SJCRH30 (cell line): ENCODE results near the gene POU3F1. TPM values are rescaled to one million over a fixed set of nuclear protein-coding genes. Genes with fewer than 3 reads are reported as not detected.

Experiments
- DNase-seq, 2 experiments: peaks; one replicate each; pipeline ENCODE4 v3.0.0-alpha.2; 2015 to 2020
- H3K27ac ChIP-seq: fragments of 250-450 bp; sonication (Bioruptor Pico); 2 replicates; pipeline ENCODE4 v1.5.1; 2020; ENCODE audit warnings: mild to moderate bottlenecking, moderate library complexity
- H3K27me3 ChIP-seq: fragments of 250-450 bp; sonication (Bioruptor Pico); 2 replicates; pipeline ENCODE4 v1.5.1; 2020; ENCODE audit warnings: mild to moderate bottlenecking, moderate library complexity
- H3K36me3 ChIP-seq: fragments of 250-450 bp; sonication (Bioruptor Pico); 2 replicates; pipeline ENCODE4 v1.5.1; 2020; ENCODE audit warnings: mild to moderate bottlenecking, moderate library complexity
- H3K4me1 ChIP-seq: fragments of 250-450 bp; sonication (Bioruptor Pico); 2 replicates; pipeline ENCODE4 v1.5.1; 2020; ENCODE audit warnings: mild to moderate bottlenecking, moderate library complexity
- H3K4me3 ChIP-seq: fragments of 250-450 bp; sonication (Bioruptor Pico); 2 replicates; pipeline ENCODE4 v1.5.1; 2020; ENCODE audit warnings: mild to moderate bottlenecking, moderate library complexity
- H3K9me3 ChIP-seq: fragments of 250-450 bp; sonication (Bioruptor Pico); replicated peaks from 2 replicates; pipeline ENCODE4 v1.5.1; 2020; ENCODE audit warnings: mild to moderate bottlenecking, moderate library complexity
- total RNA-seq: library from RNA; depleted of rRNA; stranded (reverse); fragments of >200 nt; shearing (Covaris generic); gene quantifications from 2 replicates; pipeline ENCODE4 v1.2.3, GENCODE V29; 2014

POU3F1 gene
- total RNA-seq, 1 experiment from 2014 or later = 1.6 TPM

DNA sequence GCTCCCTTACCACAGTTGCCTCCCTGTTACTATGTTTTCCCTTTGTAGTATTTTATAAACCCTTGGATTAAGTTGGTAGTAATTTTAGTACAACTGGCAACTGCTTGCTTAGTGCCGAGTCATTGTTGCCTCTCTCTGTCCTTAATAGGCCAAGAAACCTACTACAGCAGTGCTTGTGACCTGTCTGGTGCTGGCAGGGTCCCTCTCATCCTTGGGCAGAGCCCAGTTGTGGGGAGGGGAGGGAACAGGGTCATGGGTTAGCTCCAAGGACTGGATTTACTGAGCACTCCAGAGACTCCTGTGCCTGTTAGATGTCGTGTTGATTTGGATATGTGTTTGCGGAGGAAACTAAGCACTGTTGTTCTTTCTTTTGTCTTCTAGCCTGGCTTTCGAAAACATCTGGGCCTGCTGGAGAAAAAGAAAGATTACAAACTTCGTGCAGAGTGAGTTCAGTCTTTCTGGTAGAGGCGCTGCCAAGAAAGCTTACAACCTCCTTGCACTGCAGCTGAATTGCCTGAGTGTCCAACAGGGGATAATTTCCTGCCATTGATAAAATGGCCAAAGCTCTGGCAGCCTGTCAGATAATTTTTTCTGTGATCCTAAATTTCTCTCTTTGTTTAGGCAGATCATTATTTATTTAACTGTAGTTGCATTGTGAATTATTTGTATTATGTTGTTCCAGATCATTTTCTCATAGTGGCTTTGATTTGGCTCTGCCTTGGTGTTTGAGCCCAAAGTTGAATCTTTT, 30.4 kb downstream of the POU3F1 start:
- H3K27me3 ChIP-seq = no peaks in the 10 kb centered on the region
- no peaks in the 10 kb centered on the region for H3K9me3 ChIP-seq
- H3K4me3 ChIP-seq = no peak overlapping the region
- peaks cover 6% of the 10 kb centered on the region; the same call in 1 of the 2 replicates for H3K4me1 ChIP-seq
- H3K27ac ChIP-seq = no peak overlapping the region
- H3K36me3 ChIP-seq = peaks cover 59% of the 10 kb centered on the region
- DNase-seq = no peak

GRCh38 chr1:38014724-38015424, 31.7 kb downstream of the POU3F1 start:
- peaks cover 46% of the 10 kb centered on the region for H3K36me3 ChIP-seq
- H3K27ac ChIP-seq = no peak overlapping the region
- DNase-seq = no peak
- H3K27me3 ChIP-seq = no peaks in the 10 kb centered on the region
- H3K9me3 ChIP-seq = no peaks in the 10 kb centered on the region
- H3K4me3 ChIP-seq = no peak overlapping the region
- H3K4me1 ChIP-seq = peaks cover 13% of the 10 kb centered on the region

GRCh38 chr1:38014171-38014570, 32.4 kb downstream of the POU3F1 start:
- Histone ChIP-seq H3K9me3 (no peaks in the 10 kb centered on the region), H3K27ac (no peak overlapping the region), H3K36me3 (peaks cover 39% of the 10 kb centered on the region), H3K4me1 (peaks cover 20% of the 10 kb centered on the region), H3K4me3 (no peak overlapping the region), H3K27me3 (no peaks in the 10 kb centered on the region)
- DNase-seq = no peak

GRCh38 chr1:38013227-38013622, 33.4 kb downstream of the POU3F1 start:
- peak overlapping the region; percentile 84 for H3K4me3 ChIP-seq
- no peaks in the 10 kb centered on the region for H3K9me3 ChIP-seq
- no peak for DNase-seq
- H3K27ac ChIP-seq = peak overlapping the region; percentile 97
- peaks cover 30% of the 10 kb centered on the region for H3K36me3 ChIP-seq
- H3K4me1 ChIP-seq = peaks cover 27% of the 10 kb centered on the region
- no peaks in the 10 kb centered on the region for H3K27me3 ChIP-seq

- no peaks in the 10 kb centered on the region for H3K9me3 ChIP-seq
- peaks cover 27% of the 10 kb centered on the region for H3K4me1 ChIP-seq
- H3K36me3 ChIP-seq = peaks cover 25% of the 10 kb centered on the region
- peak; percentile 98 to 100 for DNase-seq
- no peaks in the 10 kb centered on the region for H3K27me3 ChIP-seq
- peak within 1 kb of the TSS; percentile 97 for H3K27ac ChIP-seq
- peak within 1 kb of the TSS; percentile 84 for H3K4me3 ChIP-seq
Observed at GRCh38 chr1:38012363-38013226, 34.0 kb downstream of the POU3F1 start, which contains the start of gene UTP11. TSS of gene UTP11 (plus strand) at chr1:38012734. CDS start at chr1:38012803, 69 bp downstream.

DNA sequence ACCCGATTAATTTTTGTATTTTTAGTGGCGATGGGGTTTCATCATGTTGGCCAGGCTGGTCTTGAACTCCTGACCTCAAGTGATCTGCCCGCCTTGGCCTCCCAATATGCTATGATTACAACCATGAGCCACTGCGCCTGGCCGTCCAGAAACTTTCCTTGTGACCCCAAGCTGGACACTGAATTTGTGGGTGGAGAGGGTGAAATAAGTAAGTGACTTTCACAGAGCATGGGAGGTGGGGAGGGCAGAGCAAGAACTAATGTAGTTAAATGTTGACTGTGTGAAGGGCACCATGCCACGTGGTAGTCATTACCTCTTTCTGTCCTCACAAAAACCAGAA, 36.8 kb downstream of the POU3F1 start:
- H3K36me3 ChIP-seq = peaks cover 11% of the 10 kb centered on the region
- no peaks in the 10 kb centered on the region for H3K27me3 ChIP-seq
- no peak overlapping the region for H3K4me3 ChIP-seq
- peaks cover 35% of the 10 kb centered on the region for H3K4me1 ChIP-seq
- no peak for DNase-seq
- H3K9me3 ChIP-seq = no peaks in the 10 kb centered on the region
- H3K27ac ChIP-seq = peak overlapping the region; percentile 46

DNA sequence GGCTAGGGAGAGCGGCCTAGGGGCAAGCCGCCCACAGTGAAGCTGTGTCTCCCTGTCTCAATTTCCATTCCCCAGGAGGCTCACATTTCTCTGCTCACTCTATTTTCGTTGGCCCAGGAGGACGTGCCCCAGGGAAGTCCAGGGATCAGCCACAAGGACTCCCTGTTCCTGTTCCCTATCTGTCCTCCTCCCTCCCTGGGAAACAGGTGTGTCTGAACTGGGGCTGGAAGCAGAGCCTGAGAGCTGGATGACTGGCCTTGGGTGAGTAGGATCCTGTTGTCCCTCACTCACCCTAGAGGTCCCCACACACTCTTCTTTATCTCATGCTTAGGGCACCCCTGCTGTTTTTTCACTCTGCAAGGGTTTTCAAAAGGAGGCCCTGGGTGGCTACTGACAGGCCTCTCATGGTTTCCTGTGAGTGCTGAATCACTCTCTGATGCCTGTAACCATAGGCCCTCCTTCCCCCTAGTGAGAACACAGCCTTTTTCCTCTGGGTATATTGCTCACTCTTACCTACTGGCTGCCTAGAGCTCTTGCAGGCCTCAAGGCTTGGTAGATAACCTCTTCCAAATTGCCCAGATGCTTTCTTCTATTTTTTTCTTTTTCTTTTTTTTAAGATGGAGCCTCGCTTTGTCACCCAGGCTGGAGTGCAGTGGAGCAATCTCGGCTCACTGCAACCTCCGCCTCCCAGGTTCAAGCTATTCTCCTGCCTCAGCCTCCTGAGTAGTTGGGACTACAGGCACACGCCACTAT, 37.3 kb downstream of the POU3F1 start:
- H3K4me1 ChIP-seq = peaks cover 37% of the 10 kb centered on the region
- no peaks in the 10 kb centered on the region for H3K9me3 ChIP-seq
- peak; percentile 80 to 90 for DNase-seq
- no peaks in the 10 kb centered on the region for H3K27me3 ChIP-seq
- peaks cover 6% of the 10 kb centered on the region; the same call in 1 of the 2 replicates for H3K36me3 ChIP-seq
- H3K27ac ChIP-seq = peak overlapping the region; percentile 46
- H3K4me3 ChIP-seq = no peak overlapping the region

DNA sequence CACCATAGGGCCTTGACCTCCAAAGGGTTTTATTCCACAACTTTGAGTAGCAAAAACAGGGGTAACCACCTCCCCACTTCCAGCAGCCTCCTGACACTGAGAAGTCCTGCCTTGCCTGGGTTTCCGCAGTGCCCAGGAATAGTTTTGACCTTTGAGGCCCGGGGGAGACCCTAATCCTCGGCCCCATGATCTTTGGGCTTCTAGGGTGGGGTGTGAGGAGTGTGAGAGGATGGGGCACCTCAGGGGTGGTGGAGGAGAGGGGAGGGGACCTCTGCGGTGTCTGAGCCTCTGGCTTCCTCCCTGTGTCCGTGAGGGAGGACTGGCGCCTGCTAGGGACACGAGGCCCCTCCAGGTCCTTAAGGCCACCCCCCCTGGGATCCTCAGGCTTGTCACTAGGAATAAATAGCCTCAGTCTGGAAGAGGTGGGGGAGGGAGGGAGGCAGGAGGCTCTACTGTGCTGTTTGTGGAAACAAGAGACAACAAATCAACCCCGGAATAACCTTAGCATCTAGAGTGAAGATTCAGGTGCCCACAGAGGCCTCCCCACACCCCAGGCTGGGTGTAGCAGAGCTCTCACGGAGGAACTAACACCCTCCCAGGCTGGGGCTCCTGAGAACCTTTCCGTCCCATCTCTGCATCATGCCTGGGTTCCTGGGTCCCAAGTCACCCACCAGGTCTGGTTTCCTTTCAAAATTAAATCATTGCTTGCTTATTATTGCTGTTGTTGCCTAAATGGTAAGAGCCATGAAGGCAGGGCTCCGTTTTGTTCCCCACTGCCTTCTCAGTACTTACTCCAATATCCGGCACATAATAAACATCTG, 40.4 kb downstream of the POU3F1 start:
- no peak for DNase-seq
- no peaks in the 10 kb centered on the region for H3K9me3 ChIP-seq
- H3K4me3 ChIP-seq = peak overlapping the region; percentile 50
- H3K36me3 ChIP-seq = no peaks in the 10 kb centered on the region
- H3K27me3 ChIP-seq = no peaks in the 10 kb centered on the region
- H3K27ac ChIP-seq = peak overlapping the region; percentile 15; the same call in 1 of the 2 replicates
- H3K4me1 ChIP-seq = peaks cover 45% of the 10 kb centered on the region

DNA sequence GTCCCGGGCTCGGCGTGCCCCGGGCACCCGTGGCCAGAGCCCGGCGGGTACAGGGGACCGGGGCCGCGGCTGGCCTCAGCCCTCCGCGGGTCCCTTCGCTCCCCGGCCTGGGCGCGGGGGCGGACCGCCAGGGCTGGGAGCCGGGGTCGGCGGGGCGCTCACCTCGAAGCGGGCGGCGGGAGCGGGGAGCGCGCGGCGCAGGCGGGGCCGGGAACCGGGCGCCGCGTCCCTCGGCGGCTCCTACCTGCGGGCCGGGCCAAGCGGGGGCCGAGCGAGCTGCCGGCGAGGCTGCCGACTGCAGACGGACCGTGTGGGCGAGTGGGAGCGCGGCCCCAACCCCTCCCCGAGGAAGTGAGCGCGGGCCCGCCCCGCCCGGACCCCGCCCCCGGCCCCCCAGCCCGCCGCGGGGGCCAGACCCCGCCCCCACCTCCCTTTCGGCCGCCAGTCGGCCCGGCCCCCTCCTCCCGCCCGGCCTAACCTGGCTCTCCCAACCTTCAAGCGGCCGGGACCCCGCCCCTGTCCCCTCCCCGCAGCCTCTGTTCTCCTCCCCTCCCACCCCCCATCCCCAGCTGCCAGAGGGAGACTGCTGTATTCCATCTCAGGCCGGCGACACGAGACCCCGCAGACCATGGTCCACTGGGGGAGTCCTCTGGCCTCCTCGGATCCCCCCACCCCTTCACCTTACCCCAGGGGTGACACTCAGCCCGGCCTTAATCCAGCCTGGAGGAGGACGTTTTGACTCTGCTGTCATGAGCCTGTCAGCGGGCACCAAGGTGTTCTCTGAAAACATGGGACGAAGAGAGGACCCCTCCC, 41.2 kb downstream of the POU3F1 start, which contains the start of gene FHL3:
TSS of gene FHL3 (minus strand) at position 320 of the 813 bp plus-strand sequence. CDS start 6,102 bp downstream, outside the sequence.
- peaks cover 49% of the 10 kb centered on the region for H3K4me1 ChIP-seq
- no peaks in the 10 kb centered on the region for H3K36me3 ChIP-seq
- DNase-seq = peak; percentile 84 to 86
- no peaks in the 10 kb centered on the region for H3K27me3 ChIP-seq
- H3K27ac ChIP-seq = peak within 1 kb of the TSS; percentile 15; the same call in 1 of the 2 replicates
- no peaks in the 10 kb centered on the region for H3K9me3 ChIP-seq
- peak within 1 kb of the TSS; percentile 71 for H3K4me3 ChIP-seq

GRCh38 chr1:38004284-38005108, 42.1 kb downstream of the POU3F1 start:
- Histone ChIP-seq H3K27ac (peak overlapping the region; percentile 12; the same call in 1 of the 2 replicates), H3K4me3 (peak overlapping the region; percentile 71), H3K36me3 (no peaks in the 10 kb centered on the region), H3K27me3 (no peaks in the 10 kb centered on the region), H3K4me1 (peaks cover 50% of the 10 kb centered on the region), H3K9me3 (no peaks in the 10 kb centered on the region)
- DNase-seq = peak; percentile 35 to 40

GRCh38 chr1:38003261-38004250, 43.0 kb downstream of the POU3F1 start:
- peak; percentile 37 to 51 for DNase-seq
- H3K36me3 ChIP-seq = peaks cover 3% of the 10 kb centered on the region
- peak overlapping the region; percentile 71 for H3K4me3 ChIP-seq
- H3K27me3 ChIP-seq = no peaks in the 10 kb centered on the region
- H3K9me3 ChIP-seq = no peaks in the 10 kb centered on the region
- H3K4me1 ChIP-seq = peaks cover 50% of the 10 kb centered on the region
- peak overlapping the region; percentile 12; the same call in 1 of the 2 replicates for H3K27ac ChIP-seq
